ENCODE measurements around the gene MBOAT7. TPM values are rescaled to one million over a fixed set of nuclear protein-coding genes. Genes with fewer than 3 reads are reported as not detected.
A peak's percentile ranks its signal among the peaks of the same experiment; 100 is the strongest.
"Not testable (repeated sequence)": the region's sequence is repeated elsewhere in the genome, so short reads cannot be mapped to it uniquely, and the experiment has no call there.

The MBOAT7 gene
- total RNA-seq, 2 experiments from 2014 or later: 54.7 to 76.3 TPM

DNA sequence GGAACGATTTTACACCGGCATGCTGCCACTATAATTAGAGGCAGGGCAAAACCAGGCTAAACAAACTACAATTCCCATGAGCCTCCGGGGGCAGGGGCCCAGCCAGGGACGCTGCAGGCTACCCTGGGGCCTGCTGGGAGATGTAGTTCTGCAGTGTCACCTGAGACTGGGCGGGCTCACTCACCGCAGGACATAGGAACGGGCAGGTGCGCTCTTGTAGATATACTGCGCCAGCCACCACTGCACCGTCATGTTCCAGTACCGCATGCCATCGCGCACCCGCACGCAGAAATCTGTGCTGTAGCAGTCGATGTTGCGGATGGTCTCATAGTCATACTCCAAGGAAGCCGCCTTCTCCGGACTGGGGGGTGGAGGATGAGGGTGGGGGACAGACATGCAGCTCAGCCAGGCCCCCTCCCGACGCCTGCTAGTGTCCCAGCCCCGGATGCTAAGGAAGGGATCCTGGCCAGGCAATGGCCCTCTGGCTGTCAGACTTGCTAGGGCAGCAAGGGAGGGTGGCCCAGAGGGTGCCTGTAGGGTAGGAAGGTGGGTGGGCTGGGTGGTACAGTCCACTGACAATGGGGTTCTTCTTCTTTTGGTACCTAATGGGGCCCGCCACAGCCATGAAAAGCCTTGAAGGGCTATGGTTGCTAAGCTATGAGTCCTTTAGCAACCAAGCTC lies 10.7 kb downstream of the MBOAT7 start:
- H3K27me3 Mint-ChIP-seq: no peaks in the 10 kb centered on the region

DNA sequence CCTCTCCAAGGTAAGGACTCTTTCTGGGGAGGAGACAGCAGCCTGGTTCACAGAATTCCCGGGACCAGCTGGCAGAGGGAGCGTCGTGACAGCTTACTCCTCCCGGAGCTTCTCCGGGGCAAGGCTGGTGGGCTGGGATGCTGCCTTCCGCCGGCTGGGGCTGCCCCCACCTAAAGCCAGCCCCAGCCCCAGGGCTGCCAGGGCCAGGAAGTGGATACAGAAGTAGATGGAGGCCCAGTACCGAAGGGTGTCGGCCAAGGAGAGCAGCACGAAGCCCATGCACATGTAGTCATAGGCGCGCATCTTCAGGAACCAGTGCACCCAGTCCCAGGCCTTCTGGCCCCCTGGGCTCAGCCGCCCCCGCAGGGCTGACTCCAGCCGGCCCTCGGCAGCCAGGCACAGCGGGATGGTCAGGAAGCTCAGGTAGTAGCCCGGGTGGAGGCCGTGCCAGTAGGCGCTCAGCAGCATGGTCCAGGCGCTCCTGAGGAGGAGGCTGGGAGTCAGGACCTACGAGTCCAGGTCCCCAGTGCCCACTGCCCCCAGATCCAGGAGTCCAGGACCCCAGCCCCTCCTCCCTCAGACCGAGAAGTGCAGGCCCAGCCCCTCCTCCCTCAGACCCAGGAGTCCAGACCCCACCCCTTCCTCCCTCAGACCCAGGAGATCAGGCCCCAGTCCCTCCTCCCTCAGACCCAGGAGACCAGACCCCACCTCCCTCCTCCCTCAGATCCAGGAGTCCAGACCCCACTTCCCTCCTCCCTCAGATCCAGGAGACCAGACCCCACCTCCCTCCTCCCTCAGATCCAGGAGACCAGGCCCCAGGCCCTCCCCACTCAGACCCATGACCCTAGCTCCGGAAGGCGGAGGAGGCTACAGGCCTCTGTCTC lies 15.2 kb downstream of the MBOAT7 start:
- Mint-ChIP-seq H3K27ac (no peak overlapping the region), H3K36me3 (peaks cover 7% of the 10 kb centered on the region), H3K4me1 (no peaks in the 10 kb centered on the region), H3K27me3 (no peaks in the 10 kb centered on the region), H3K4me3 (no peak overlapping the region), H3K9me3 (ENCODE audit: low read depth) (no peaks in the 10 kb centered on the region)
- ATAC-seq (no peak), DNase-seq (no peak)
- CTCF ChIA-PET: interaction anchor here (1.2 to 1.9 kb wide), 2 partner anchors 9 to 92 kb away, joined by 3 to 5 read pairs; no protein-coding TSS in a partner anchor

More for the DNA sequence above, 10.7 kb downstream of the MBOAT7 start:
- Mint-ChIP-seq H3K36me3 (peaks cover 8% of the 10 kb centered on the region), H3K27ac (no peak overlapping the region), H3K4me3 (no peak overlapping the region), H3K9me3 (ENCODE audit: low read depth) (no peaks in the 10 kb centered on the region), H3K4me1 (no peaks in the 10 kb centered on the region)
- peak; percentile 58 for DNase-seq
- CTCF ChIA-PET: interaction anchor here (1.0 kb wide), 1 partner anchor 87 kb away, joined by 3 read pairs; no protein-coding TSS in a partner anchor
- ATAC-seq: peak; percentile 92

DNA sequence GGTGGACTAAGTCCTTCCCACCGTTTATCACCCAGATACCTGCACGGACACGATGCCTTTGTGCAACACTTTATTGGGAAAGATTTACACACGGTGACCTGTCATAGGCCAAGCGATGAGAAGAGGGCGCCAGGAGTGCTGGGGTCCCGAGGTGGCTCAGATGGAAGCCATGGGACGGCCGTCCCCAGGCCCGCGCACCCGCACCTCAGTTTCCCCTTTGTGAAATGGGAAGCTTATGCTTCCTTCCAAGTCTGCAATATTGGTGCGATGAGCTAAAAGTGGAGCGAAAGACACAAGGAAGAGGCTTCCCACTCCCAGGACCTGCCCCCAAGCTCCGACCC lies 16.1 kb downstream of the MBOAT7 start:
- no peak overlapping the region for H3K4me3 Mint-ChIP-seq
- H3K27ac Mint-ChIP-seq: no peak overlapping the region
- CTCF ChIA-PET: interaction anchor here (1.0 to 1.9 kb wide), 3 partner anchors 10 to 92 kb away, joined by 3 to 5 read pairs (median 5); partner anchors contain the start of gene MBOAT7
- H3K9me3 Mint-ChIP-seq (ENCODE audit: low read depth): no peaks in the 10 kb centered on the region
- H3K36me3 Mint-ChIP-seq: peaks cover 4% of the 10 kb centered on the region
- DNase-seq (no peak), ATAC-seq (no peak)
- no peaks in the 10 kb centered on the region for H3K27me3 Mint-ChIP-seq
- no peaks in the 10 kb centered on the region for H3K4me1 Mint-ChIP-seq

DNA sequence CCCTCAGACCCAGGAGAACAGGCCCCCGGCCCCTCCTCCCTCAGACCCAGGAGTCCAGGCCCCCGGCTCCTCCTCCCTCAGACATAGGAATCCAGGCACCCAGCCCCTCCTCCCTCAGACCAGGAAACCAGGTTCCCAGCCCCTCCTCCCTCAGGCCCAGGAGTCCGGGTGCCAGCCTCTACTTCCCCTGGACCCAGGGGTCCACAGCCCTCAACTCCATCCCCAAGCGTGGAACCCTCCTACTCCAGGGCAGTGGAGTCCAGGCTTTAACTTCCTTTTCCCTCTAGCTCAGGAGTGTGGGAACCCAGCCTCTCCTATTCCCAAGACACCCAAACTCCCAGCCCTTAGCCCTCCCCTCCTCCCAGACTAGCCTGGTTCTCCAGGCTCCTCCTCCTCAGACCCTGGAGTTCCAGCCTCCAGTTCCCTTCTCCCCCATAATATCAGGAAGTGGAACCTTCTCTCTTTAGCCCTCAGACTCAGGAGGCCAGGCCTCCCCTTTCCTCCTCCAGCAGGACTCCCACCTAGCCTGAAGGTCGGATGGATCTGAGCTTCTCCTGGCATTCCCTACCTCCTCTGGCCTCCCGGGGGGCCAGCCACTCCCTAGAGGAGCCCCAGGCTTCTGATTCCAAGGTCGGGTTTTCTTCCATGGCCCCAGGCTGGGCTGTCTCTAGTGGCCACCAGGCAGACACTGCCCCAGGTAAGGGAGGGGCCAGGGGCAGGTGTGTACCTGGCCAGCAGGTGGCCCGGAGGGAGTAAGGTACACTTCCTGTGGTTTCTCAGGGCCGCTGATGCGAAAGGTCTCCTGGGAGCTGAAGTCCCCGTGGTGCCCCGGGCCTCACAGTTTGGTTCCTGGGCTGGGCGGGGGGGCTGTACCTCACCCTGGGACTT lies 16.7 kb downstream of the MBOAT7 start, which contains the start of gene TMC4:
Gene TMC4 (minus strand): TSS at position 690 of the 888 bp plus-strand sequence. CDS start 43 bp downstream, at position 647.
- no peak within 1 kb of the TSS for H3K4me3 Mint-ChIP-seq
- H3K27ac Mint-ChIP-seq: no peak within 1 kb of the TSS
- no peaks in the 10 kb centered on the region for H3K9me3 Mint-ChIP-seq (ENCODE audit: low read depth)
- no peaks in the 10 kb centered on the region for H3K27me3 Mint-ChIP-seq
- ATAC-seq: no peak
- DNase-seq: no peak
- no peaks in the 10 kb centered on the region for H3K36me3 Mint-ChIP-seq
- CTCF ChIA-PET: interaction anchor here (1.0 to 1.9 kb wide), 3 partner anchors 10 to 93 kb away, joined by 3 to 5 read pairs (median 5); partner anchors contain the start of gene MBOAT7
- peaks cover 2% of the 10 kb centered on the region for H3K4me1 Mint-ChIP-seq

DNA sequence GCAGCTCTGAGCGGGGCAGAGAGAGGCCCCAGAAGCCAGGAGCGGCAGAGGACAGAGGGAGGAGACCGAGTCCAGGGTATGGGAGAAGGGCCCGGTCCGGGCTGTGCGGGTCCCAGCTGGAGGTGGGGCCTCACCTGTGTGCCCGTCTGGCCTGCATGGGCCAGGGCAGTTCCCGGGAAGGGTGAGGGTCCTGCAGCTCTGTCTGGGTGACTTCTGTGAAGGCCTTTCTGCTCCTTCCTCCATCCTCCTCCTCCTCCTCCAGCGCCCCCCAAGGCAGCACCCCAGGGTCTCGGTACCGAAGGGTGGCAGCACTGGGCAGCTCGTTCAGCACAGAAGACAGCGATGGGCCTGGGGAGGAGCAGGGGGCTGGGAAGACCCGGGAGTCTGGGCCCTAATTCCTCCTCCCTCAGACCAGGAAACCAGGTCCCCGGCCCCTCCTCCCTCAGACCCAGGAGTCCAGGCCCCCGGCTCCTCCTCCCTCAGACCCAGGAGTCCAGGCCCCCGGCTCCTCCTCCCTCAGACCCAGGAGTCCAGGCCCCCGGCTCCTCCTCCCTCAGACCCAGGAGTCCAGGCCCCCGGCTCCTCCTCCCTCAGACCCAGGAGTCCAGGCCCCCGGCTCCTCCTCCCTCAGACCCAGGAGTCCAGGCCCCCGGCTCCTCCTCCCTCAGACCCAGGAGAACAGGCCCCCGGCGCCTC lies 17.5 kb downstream of the MBOAT7 start:
- not testable (repeated sequence) for H3K27me3 Mint-ChIP-seq; H3K9me3 Mint-ChIP-seq (ENCODE audit: low read depth); H3K4me1 Mint-ChIP-seq; ATAC-seq; DNase-seq; H3K36me3 Mint-ChIP-seq; H3K4me3 Mint-ChIP-seq; H3K27ac Mint-ChIP-seq
- CTCF ChIA-PET: interaction anchor here (1.2 kb wide), 1 partner anchor 18 kb away, joined by 3 read pairs; the partner anchor contains the start of gene MBOAT7

DNA sequence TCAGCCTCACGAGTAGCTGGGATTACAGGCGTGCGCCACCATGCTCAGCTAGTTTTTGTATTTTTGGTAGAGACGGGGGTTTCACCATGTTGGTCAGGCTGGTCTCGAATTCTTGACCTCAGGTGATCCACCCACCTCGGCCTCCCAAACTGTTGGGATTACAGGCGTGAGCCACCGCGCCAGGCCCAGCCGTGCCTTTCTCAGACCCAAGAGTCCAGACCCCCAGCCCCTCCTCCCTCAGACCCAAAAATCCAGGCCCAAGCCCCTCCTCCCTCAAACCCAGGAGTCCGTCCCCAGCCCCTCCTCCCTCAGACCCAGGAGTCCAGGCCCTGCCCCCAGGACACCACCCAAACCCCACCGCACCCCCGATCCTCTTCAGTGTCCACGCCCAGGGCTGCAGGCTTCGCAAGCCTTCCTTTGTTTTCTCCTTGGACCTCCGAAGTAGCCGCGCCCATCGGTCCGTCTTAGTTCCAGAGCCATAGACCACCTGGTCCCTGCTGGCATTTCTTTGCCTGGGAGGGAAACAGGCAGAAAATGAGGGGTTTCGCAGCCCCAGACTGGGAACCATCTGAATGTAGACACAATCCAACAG lies 20.1 kb downstream of the MBOAT7 start:
- peaks cover 7% of the 10 kb centered on the region for H3K27me3 Mint-ChIP-seq
- DNase-seq: no peak
- CTCF ChIA-PET: interaction anchor here (0.6 to 3.0 kb wide), 10 partner anchors 11 to 97 kb away, joined by 3 to 11 read pairs (median 3); partner anchors contain the start of gene MBOAT7
- H3K4me3 Mint-ChIP-seq: no peak overlapping the region
- no peaks in the 10 kb centered on the region for H3K9me3 Mint-ChIP-seq (ENCODE audit: low read depth)
- no peaks in the 10 kb centered on the region for H3K36me3 Mint-ChIP-seq
- ATAC-seq: no peak
- no peak overlapping the region for H3K27ac Mint-ChIP-seq
- peaks cover 8% of the 10 kb centered on the region for H3K4me1 Mint-ChIP-seq

DNA sequence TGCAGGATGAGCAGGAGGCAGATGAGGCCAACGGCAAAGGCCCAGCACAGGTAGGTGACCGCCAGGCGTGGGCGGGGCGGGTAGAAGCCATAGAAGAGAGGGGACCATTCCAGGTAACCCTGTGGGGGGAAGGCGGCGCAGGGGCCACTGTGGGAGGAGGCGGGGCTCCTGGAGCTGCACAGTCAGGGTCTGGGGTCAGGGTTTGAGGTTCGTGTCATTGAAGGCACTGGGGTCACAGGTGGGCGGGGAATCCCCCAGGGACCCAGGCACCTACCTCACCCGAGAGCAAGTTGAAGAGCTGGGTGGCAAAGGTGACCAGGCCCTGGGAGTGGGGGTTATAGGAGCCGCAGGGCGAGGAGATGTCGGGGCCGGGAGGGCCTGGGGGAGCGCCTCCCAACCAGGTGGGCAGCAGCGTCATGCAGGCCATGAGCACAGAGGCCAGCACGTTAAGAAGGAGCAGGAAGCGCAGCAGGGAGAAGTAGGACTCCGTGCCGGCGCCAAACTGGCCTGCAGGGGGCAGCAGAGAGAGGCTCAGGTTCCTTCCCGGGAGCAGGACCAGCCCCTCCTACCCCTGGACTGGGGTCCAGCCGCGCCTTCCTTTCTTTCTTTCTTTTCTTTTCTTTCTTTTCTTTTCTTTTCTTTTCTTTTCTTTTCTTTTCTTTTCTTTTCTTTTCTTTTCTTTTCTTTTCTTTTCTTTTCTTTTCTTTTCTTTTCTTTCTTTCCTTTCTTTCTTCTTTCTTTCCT lies 21.0 kb downstream of the MBOAT7 start:
- Mint-ChIP-seq H3K36me3 (no peaks in the 10 kb centered on the region), H3K4me3 (no peak overlapping the region), H3K27me3 (peaks cover 8% of the 10 kb centered on the region), H3K27ac (no peak overlapping the region), H3K4me1 (peaks cover 13% of the 10 kb centered on the region), H3K9me3 (ENCODE audit: low read depth) (no peaks in the 10 kb centered on the region)
- CTCF ChIA-PET: interaction anchor here (0.8 to 3.1 kb wide), 11 partner anchors 9 to 98 kb away, joined by 3 to 15 read pairs (median 7); partner anchors contain the start of genes LENG1 and MBOAT7
- DNase-seq (peak; percentile 92), ATAC-seq (peak; percentile 91)

DNA sequence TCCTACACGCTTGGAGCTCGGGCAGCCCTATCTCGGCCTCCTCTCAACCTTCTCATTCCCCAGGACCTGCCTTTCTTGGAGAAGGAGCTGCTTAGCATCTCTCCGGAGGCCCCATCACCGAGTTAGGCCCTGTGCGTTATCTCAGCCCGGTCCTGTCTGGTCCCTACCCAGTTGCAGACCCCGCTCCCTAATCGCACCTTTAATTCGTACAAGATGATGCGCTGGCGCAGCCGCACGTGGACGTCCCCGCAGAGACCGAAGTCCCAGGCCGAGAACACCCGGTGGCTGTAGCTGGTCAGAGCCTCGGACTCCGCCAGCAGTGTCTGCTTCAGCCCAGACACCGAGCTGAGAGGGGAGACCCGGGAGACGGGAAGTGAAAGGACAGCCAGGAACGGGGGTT lies 24.2 kb downstream of the MBOAT7 start:
- ATAC-seq (no peak), DNase-seq (no peak)
- H3K27me3 Mint-ChIP-seq: peaks cover 8% of the 10 kb centered on the region
- H3K27ac Mint-ChIP-seq: no peak overlapping the region
- H3K4me3 Mint-ChIP-seq: no peak overlapping the region
- no peaks in the 10 kb centered on the region for H3K36me3 Mint-ChIP-seq
- H3K4me1 Mint-ChIP-seq: peaks cover 37% of the 10 kb centered on the region
- CTCF ChIA-PET: no interaction called here
- no peaks in the 10 kb centered on the region for H3K9me3 Mint-ChIP-seq (ENCODE audit: low read depth)

DNA sequence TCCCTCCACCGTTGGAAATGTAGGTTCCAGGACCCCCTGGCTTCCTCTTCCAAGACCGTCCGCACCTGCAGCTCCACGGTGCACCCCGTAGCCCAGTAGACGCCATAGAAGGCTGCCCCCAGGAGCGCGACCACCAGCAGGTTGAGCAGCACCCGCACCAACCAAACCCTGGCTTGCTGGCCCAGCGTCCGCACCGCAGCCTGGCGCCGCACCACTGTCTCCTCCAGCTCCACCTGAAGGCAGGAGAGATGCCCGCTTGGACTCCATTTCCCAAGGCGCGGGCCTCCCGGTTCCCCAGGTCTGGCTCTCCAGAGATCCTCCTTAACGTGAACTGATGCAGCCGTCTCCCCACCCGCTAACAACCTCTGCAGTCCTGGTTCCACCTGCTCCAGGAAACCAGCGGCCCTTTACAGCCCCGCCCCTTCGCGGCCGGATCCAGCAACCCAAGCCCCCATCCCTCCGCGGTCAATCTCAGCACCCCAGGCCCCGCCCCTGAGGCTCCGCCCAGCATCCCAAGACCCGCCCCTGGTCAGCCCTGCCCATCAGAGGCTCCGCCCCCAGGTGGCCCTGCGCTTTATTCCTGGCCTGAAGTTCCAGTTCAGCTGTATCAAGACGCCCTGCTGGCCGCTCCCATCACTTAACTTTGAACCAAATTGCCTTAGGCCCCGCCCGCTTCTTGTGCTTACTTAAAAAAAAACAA lies 24.9 kb downstream of the MBOAT7 start:
- no peak for ATAC-seq
- H3K9me3 Mint-ChIP-seq (ENCODE audit: low read depth): no peaks in the 10 kb centered on the region
- H3K4me3 Mint-ChIP-seq: peak overlapping the region; percentile 58
- peaks cover 42% of the 10 kb centered on the region for H3K4me1 Mint-ChIP-seq
- peak; percentile 85 for DNase-seq
- CTCF ChIA-PET: interaction anchor here (0.5 to 1.2 kb wide), 3 partner anchors 25 to 68 kb away, joined by 3 to 5 read pairs (median 3); partner anchors contain the start of gene MBOAT7
- no peak overlapping the region for H3K27ac Mint-ChIP-seq
- no peaks in the 10 kb centered on the region for H3K36me3 Mint-ChIP-seq
- peaks cover 8% of the 10 kb centered on the region for H3K27me3 Mint-ChIP-seq

DNA sequence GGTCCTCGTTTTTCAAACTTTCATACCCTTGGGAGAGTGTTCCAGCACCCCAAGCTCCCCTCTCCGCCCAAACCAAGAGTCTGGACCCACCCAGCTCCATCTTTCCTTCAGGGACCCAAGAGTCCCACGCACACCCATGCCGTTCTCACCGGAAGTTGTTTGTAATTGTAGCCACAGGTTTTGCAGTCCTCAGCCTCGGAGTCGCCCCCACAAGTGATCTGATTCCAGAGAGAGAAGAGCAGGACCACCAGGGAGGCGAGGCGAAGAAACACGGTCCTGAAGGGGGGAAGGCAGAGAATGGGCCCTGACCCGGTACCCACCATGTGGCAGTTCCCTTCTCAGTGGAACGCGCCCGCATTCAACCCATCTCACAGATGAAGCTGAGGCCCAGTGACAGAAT lies 26.5 kb downstream of the MBOAT7 start:
- DNase-seq (no peak), ATAC-seq (no peak)
- no peaks in the 10 kb centered on the region for H3K9me3 Mint-ChIP-seq (ENCODE audit: low read depth)
- peak overlapping the region; percentile 82 for H3K4me3 Mint-ChIP-seq
- CTCF ChIA-PET: no interaction called here
- H3K27me3 Mint-ChIP-seq: peaks cover 8% of the 10 kb centered on the region
- H3K36me3 Mint-ChIP-seq: peaks cover 2% of the 10 kb centered on the region
- peak overlapping the region; percentile 14 for H3K27ac Mint-ChIP-seq
- H3K4me1 Mint-ChIP-seq: peaks cover 54% of the 10 kb centered on the region

DNA sequence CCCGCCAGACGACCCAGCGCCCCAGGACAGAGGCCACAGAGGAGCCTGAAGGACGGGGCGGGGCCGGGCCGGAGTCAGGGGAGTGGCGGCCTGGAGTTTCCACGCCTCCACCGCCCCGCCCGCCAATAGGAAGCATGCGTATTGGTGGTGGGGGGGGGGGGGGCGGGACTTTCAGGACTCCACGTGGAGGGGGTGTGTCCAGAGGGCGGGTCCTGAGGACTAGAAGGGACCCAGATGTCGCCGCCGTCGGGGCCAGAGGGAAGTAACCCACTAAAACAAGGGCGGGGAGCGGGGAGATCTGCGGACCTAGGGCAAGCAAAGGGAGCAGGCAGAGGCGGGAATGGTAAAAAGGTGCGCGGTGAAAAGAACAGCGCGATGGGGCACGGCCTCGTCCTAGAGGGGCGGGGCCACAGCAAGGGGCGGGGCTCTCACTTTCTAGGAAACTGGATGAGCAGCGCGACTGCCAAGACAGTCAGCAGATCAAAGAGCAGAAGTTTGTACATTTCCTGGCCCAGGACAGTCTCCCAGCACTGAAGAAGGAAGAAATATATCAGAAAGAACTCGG lies 27.1 kb downstream of the MBOAT7 start:
- peaks cover 57% of the 10 kb centered on the region for H3K4me1 Mint-ChIP-seq
- H3K27me3 Mint-ChIP-seq: peaks cover 8% of the 10 kb centered on the region

More for the DNA sequence above, 27.1 kb downstream of the MBOAT7 start:
- peak; percentile 87 for DNase-seq
- Mint-ChIP-seq H3K36me3 (peaks cover 2% of the 10 kb centered on the region), H3K9me3 (ENCODE audit: low read depth) (no peaks in the 10 kb centered on the region), H3K27ac (peak overlapping the region; percentile 64), H3K4me3 (peak overlapping the region; percentile 82)
- CTCF ChIA-PET: no interaction called here
- peak; percentile 10 for ATAC-seq
